Small intestine (tissue), 7 donors: Measurements from ENCODE around the gene HTRA2. TPM values are rescaled to one million over a fixed set of nuclear protein-coding genes. Genes with fewer than 3 reads are reported as not detected.

Experiments used
- DNase-seq, 2 donors: peaks; one replicate each; pipeline versions ENCODE4 v3.0.0 to v3.0.0-alpha.2; 2013
- FAIRE-seq: peaks from 2 replicates; lab custom pipeline; 2012; peaks lifted over from hg19 to GRCh38; lab: Jason Lieb, UNC
- H3K27ac ChIP-seq, 3 donors: one replicate each; pipeline ENCODE4 v1.5.1; 2013; ENCODE audit warnings: low read length in 2 of 3, mild to moderate bottlenecking in 2 of 3, control low read depth in 1 of 3, inconsistent platforms in 1 of 3, low read depth in 1 of 3, moderate library complexity in 1 of 3
- H3K27me3 ChIP-seq, 3 donors: one replicate each; pipeline ENCODE4 v1.6.1; 2013; ENCODE audit warnings: low read length in 3 of 3, inconsistent platforms in 1 of 3; ENCODE audit not compliant: control insufficient read depth in 3 of 3, insufficient read depth in 3 of 3
- H3K36me3 ChIP-seq, 3 donors: one replicate each; pipeline ENCODE4 v1.6.1; 2013; ENCODE audit warnings: low read length in 3 of 3, inconsistent platforms in 1 of 3, low read depth in 1 of 3, mild to moderate bottlenecking in 1 of 3, moderate library complexity in 1 of 3; ENCODE audit not compliant: control insufficient read depth in 3 of 3, insufficient read depth in 2 of 3
- H3K4me1 ChIP-seq, 3 donors: one replicate each; pipeline ENCODE4 v1.6.1; 2013; ENCODE audit warnings: low read length in 2 of 3, inconsistent platforms in 1 of 3, low read depth in 1 of 3, mild to moderate bottlenecking in 1 of 3, moderate library complexity in 1 of 3; ENCODE audit not compliant: control insufficient read depth in 3 of 3, insufficient read depth in 2 of 3
- H3K4me3 ChIP-seq, 3 donors: one replicate each; pipeline ENCODE4 v1.5.1; 2013; ENCODE audit warnings: low read length in 3 of 3, control low read depth in 1 of 3, inconsistent platforms in 1 of 3, low read depth in 1 of 3, mild to moderate bottlenecking in 1 of 3, moderate library complexity in 1 of 3
- H3K9me3 ChIP-seq, 2 donors: one replicate each; pipeline ENCODE4 v1.6.1; 2013; ENCODE audit warnings: low read depth in 1 of 2, low read length in 1 of 2; ENCODE audit not compliant: control insufficient read depth in 2 of 2, insufficient read depth in 1 of 2
- WGBS, 3 donors: extraction: QIAGEN DNeasy Blood & Tissue Kit; methylation state at CpG; one replicate each; pipeline ENCODE4 v1.1.7; 2013; 5-methylcytosine and 5-hydroxymethylcytosine counted together
- polyA plus RNA-seq, 4 donors: library from polyadenylated mRNA; stranded (reverse) in 3 of 4; unstranded in 1 of 4; fragments of 200-250 nt in 3 of 4; fragments of 120-200 nt in 1 of 4; gene quantifications; one replicate each; pipeline versions ENCODE4 v1.2.1 to v1.2.3, GENCODE V29; 2013
- donor health status: healthy with polysubstance abuse.
- donor health status: control.
- donor health status: control.
- donor health status: Bipolar disorder and iron deficiency.
- donor health status: healthy.

HTRA2 gene
- polyA plus RNA-seq, 4 donors: 20.4 to 42.3 (median 28.1) TPM

DNA sequence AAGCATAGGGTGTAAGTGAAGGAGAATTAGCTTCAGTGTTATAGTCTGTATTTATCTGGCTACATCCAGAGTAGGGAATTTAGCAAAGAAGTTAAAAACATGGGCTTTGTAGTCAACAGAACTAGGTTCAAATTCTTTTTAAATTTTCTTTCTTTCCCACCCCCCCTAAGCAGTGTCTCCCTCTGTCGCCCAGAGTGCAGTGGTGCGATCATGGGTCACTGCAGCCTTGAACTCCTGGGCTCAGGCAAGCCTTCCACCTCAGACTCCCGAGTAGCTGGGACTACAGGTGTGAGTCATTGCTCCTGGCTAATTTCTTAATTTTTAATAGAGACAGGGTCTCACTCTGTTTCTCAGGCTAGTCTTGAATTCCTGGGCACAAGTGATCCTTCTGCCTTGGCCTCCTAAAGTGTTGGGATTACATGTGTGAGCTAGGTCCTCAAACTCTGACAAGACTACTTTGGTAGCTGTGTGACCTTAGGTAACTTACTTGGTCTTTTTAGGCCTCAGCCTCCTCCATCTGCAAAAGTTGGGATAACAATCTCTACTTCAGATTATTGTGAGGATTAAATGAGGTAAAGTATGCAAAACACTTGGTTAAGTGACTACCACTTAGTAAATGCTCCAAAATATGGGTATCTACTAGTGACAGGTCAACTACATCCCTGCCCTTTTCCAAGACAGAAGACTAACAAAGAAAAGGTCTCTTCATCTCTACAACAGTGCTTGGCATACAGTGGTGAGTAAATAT, 42.6 kb downstream of the HTRA2 start:
- FAIRE-seq: no peak
- Histone ChIP-seq H3K4me3 (no peak overlapping the region), H3K27me3 (peaks cover 0 to 17% (median 0%) of the 10 kb centered on the region in 3 donors), H3K9me3 (no peaks in the 10 kb centered on the region), H3K36me3 (no peaks in the 10 kb centered on the region), H3K27ac (no peak overlapping the region), H3K4me1 (no peaks in the 10 kb centered on the region)
- 66 to 75% (median 70%) methylated on average over 3 of the region's 3 CpGs for WGBS, 3 donors
- DNase-seq: no peak

DNA sequence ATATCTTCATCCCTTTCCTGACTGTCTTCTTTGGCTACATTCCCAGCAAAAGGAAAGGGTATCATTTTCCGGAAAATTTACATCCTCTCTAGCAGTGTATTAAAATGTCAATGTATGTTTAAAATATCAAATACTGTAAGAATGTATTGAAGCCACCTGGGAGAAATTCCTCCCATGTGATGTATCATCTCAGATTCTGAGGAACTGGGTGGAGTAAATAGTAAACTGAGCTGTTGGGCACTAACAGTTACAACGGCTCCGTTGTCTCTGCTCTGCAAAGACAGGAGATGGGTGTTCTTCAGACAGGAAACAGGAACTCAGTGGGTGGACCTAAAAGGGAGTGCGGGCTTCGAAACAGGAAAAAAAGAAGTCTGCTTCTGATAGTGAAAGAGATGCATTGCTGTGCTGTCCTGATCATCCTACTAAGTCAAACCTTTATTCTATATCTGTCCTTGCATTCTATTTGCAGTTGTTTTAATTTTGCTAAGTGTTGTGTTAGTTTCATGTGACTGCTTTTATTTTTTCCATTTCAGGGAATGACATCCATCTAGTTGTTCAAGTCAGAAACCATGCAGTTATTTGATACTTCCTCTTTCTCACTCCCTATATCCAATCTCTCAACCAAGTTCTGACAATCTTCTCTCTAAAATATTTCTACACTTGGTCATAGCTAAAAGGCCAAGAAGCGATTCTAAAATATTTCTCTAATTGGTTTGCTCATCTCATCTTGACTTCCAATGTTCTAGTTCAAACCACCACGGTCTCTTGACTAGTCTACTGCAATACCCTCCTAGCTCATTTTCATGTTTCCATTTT, 44.2 kb downstream of the HTRA2 start:
- Histone ChIP-seq H3K27ac (no peak overlapping the region), H3K4me3 (no peak overlapping the region), H3K9me3 (no peaks in the 10 kb centered on the region), H3K27me3 (peaks cover 0 to 8% (median 0%) of the 10 kb centered on the region in 3 donors), H3K36me3 (no peaks in the 10 kb centered on the region), H3K4me1 (no peaks in the 10 kb centered on the region)
- DNase-seq: no peak
- WGBS, 3 donors: 44 to 66% (median 60%) methylated on average over 7 of the region's 7 CpGs
- no peak for FAIRE-seq

DNA sequence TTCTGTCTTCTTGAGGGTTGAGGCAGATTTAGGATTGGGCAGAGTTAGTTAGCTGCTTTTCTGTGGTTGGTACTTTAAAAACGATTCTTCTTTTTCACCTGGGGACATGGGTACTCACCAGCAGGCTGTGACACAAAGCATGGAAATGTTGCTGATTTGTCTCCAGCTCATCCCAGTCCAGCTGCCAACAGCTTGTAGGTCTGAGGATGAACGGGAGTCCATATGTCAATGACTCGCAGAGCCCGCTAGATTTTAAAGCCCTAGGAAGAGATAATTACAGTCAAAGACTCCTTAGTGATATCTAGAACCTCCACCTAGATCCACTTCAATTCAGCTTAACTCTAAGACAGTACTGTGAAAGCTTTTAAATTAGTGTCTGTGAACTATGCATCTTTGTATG, 45.6 kb downstream of the HTRA2 start:
- no peak overlapping the region for H3K27ac ChIP-seq
- no peaks in the 10 kb centered on the region for H3K36me3 ChIP-seq
- 77 to 89% (median 82%) methylated on average over 4 of the region's 4 CpGs for WGBS, 3 donors
- no peak for FAIRE-seq
- no peak for DNase-seq
- no peak overlapping the region for H3K4me3 ChIP-seq
- H3K4me1 ChIP-seq: no peaks in the 10 kb centered on the region
- no peaks in the 10 kb centered on the region for H3K9me3 ChIP-seq
- H3K27me3 ChIP-seq: peaks cover 0 to 8% (median 0%) of the 10 kb centered on the region in 3 donors

DNA sequence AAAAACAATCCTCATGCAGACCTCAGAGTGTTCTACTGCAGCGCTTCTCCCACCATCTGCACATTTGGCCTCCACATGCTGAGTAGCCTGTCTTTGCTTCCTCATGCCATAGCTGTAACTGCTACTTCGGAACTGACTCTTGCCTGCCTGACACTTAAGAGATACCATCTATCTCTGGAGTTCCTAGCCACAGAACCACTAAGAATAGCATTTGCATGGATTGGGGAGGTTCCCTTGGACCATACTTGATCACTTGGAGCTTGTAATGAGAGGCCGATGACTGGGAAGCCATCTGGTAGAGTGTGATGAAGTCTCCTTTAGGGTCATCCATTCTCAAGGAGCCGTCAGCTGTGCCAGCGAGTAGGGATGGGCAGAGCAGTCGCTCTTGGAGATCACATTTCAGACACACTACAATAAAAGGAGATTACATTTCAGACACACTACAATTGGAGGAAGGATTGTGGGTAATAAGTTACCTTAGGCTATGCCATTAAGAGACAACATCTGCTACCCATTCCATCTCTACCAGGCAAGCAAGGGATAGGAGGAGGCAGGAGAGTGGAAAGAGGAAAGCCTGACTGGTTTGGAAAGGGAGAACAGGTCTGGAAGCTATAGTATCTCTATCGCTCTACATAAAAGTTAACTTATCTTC, 46.6 kb downstream of the HTRA2 start:
- peaks cover 0 to 8% (median 0%) of the 10 kb centered on the region in 3 donors for H3K27me3 ChIP-seq
- peak overlapping the region in 1 of 3 donors; percentile 52 for H3K27ac ChIP-seq
- DNase-seq (no peak), FAIRE-seq (no peak)
- no peaks in the 10 kb centered on the region for H3K4me1 ChIP-seq
- no peaks in the 10 kb centered on the region for H3K36me3 ChIP-seq
- no peak overlapping the region for H3K4me3 ChIP-seq
- no peaks in the 10 kb centered on the region for H3K9me3 ChIP-seq
- 83 to 90% (median 88%) methylated on average over 7 of the region's 7 CpGs for WGBS, 3 donors

DNA sequence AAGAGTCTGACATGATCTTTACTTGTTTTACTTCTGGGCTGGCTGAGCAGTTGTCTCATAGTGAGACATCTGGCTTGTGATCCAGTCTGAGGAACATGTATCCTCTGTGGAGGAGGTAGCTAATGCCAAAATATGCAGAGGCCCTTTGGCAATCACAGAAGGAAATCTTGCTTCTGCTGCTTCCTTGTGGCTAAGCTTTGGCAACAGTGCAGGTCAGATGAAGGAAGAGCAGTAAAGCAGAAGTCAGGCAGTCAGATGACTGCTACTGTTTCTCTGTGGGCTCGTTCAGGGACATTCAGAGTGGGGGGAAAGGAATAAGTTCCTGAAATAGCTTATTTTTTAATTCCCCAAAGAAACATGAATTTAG, 47.1 kb downstream of the HTRA2 start:
- H3K27ac ChIP-seq: peak overlapping the region in 1 of 3 donors; percentile 52
- FAIRE-seq (no peak), DNase-seq (no peak)
- H3K27me3 ChIP-seq: peaks cover 0 to 8% (median 0%) of the 10 kb centered on the region in 3 donors
- no peaks in the 10 kb centered on the region for H3K9me3 ChIP-seq
- no peaks in the 10 kb centered on the region for H3K36me3 ChIP-seq
- 41 to 59% (median 55%) methylated on average over 1 of the region's 1 CpG for WGBS, 3 donors
- H3K4me3 ChIP-seq: no peak overlapping the region
- no peaks in the 10 kb centered on the region for H3K4me1 ChIP-seq

DNA sequence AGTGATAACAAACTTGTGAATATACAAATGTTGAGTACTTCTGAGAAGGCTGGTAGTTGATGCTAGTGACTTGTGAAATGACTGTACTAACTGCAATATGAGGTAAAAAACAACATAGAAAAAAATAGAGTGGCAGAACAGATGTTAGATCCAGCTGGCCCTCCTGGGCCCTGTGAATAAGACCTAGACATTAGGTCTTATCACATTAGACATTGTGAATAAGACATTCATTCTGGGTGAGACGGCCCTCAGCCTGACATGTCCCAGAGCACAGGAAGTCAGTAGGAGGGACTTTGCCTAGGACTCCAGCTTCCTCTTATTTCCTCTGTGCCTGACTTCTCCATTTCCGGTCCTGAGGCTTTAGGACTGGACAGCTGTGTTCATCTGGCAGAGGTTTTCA, 47.7 kb downstream of the HTRA2 start:
- Histone ChIP-seq H3K4me1 (no peaks in the 10 kb centered on the region), H3K9me3 (no peaks in the 10 kb centered on the region), H3K27ac (no peak overlapping the region), H3K4me3 (no peak overlapping the region), H3K36me3 (no peaks in the 10 kb centered on the region), H3K27me3 (peaks cover 0 to 8% (median 0%) of the 10 kb centered on the region in 3 donors)
- WGBS, 3 donors: 34 to 71% (median 58%) methylated on average over 2 of the region's 2 CpGs
- FAIRE-seq (no peak), DNase-seq (no peak)

DNA sequence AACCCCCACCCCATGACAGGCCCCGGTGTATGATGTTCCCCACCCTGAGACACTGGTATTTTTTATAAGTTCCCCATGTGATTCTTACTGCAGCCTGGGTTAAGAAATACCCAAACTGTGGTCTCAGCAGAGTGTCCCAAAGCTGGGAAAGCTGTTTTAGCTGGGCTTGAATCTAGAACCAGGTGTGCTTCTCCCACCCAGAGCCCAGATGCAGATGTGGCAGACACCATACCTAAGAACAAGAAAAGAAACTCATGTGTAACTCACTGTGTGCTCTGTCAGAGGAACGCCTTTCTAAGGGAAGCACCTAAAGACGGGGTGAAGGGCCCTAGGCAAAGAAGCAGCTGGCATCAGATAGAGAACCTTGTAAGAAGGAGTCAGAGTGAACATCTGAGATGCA, 48.7 kb downstream of the HTRA2 start:
- FAIRE-seq: no peak
- no peak overlapping the region for H3K27ac ChIP-seq

DNA sequence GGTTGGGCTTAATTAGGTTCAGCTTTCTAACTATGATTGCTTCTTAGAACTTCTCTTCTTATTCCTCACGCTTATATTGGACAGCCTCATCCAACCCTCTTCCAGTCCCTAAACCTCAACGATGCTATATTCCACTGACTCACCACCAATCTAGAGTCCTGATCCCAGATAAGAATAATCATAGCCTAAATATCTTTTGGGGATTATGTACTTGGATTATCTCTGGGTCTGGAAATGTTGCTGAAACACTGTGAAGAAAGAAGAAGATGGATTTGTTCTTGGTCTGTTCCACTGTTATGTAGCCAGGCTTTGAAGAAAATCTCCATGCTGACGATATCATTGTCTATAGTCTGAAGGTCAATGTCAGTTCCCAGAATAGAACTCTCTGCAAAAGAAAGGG, 51.7 kb downstream of the HTRA2 start:
- Histone ChIP-seq H3K27ac (no peak overlapping the region), H3K4me3 (no peak overlapping the region), H3K36me3 (no peaks in the 10 kb centered on the region), H3K27me3 (peaks cover 0 to 4% (median 0%) of the 10 kb centered on the region in 3 donors), H3K4me1 (no peaks in the 10 kb centered on the region), H3K9me3 (no peaks in the 10 kb centered on the region)
- no peak for FAIRE-seq
- WGBS, 3 donors: 47 to 79% (median 64%) methylated on average over 3 of the region's 3 CpGs
- no peak for DNase-seq

More for the DNA sequence above, 48.7 kb downstream of the HTRA2 start:
- peaks cover 0 to 10% (median 0%) of the 10 kb centered on the region in 3 donors for H3K27me3 ChIP-seq
- H3K36me3 ChIP-seq: no peaks in the 10 kb centered on the region
- DNase-seq: no peak
- H3K4me1 ChIP-seq: no peaks in the 10 kb centered on the region
- no peak overlapping the region for H3K4me3 ChIP-seq
- WGBS, 3 donors: 70 to 92% (median 81%) methylated on average over 3 of the region's 3 CpGs
- no peaks in the 10 kb centered on the region for H3K9me3 ChIP-seq
